K562 (cell line): ENCODE measurements around the gene TREM2. TPM values are rescaled to one million over a fixed set of nuclear protein-coding genes. Genes with fewer than 3 reads are reported as not detected.

Experiments used
- ARNT ChIP-seq, 2 experiments: fragments of 450-650 bp; IDR thresholded peaks; 2 replicates each; pipeline ENCODE4 v1.6.1; 2016; ENCODE audit warnings: mild to moderate bottlenecking in 1 of 2
- CBFA2T2 ChIP-seq: fragments of 450-650 bp; conservative IDR thresholded peaks from 2 replicates; pipeline ENCODE4 v1.6.1; 2017; ENCODE audit warnings: mild to moderate bottlenecking
- CBX8 ChIP-seq: fragments of 200-600 bp; sonication (generic); IDR thresholded peaks from 2 replicates; pipeline ENCODE4 v1.6.1; 2012; ENCODE audit warnings: borderline replicate concordance, mixed run types, low read depth, mild to moderate bottlenecking, moderate library complexity, mixed read lengths, low read length, control low read depth, inconsistent platforms; ENCODE audit not compliant: poor library complexity, severe bottlenecking; ENCODE audit errors: extremely low read depth
- CREBBP ChIP-seq: IDR thresholded peaks from one replicate; pipeline ENCODE4 v1.6.1; 2012; ENCODE audit warnings: low read depth, mild to moderate bottlenecking, control low read depth, inconsistent platforms, low read length
- CXXC5 ChIP-seq: fragments of 250-450 bp; sonication (Bioruptor Pico); IDR thresholded peaks from 2 replicates; pipeline ENCODE4 v1.8.0; 2022; ENCODE audit warnings: inconsistent platforms, mild to moderate bottlenecking, moderate library complexity
- ELF1 ChIP-seq: fragments of 200-800 bp; sonication (Bioruptor generic); IDR thresholded peaks from 2 replicates; pipeline ENCODE4 v1.6.1; 2016; ENCODE audit warnings: missing genetic modification characterization, missing compliant biosample characterization
- ELF4 ChIP-seq: fragments of 450-650 bp; formaldehyde crosslinking; IDR thresholded peaks from 2 replicates; pipeline ENCODE4 v1.4.0; 2022; ENCODE audit warnings: missing genetic modification characterization
- EP300 ChIP-seq: IDR thresholded peaks from 2 replicates; pipeline ENCODE4 v1.6.1; 2012; ENCODE audit warnings: low read length, improper control_type of control experiment
- FOXK2 ChIP-seq, 2 experiments: fragments of 450-650 bp; IDR thresholded peaks in 1 of 2; conservative IDR thresholded peaks in 1 of 2; 2 replicates each; pipeline ENCODE4 v1.6.1; 2016; ENCODE audit warnings: low read depth in 2 of 2, mild to moderate bottlenecking in 1 of 2
- HBP1 ChIP-seq: fragments of 450-650 bp; formaldehyde crosslinking; IDR thresholded peaks from 2 replicates; pipeline ENCODE4 v1.4.0; 2022; ENCODE audit warnings: missing genetic modification characterization
- POLR2AphosphoS5 ChIP-seq: IDR thresholded peaks from 2 replicates; pipeline ENCODE4 v1.6.1; 2011; ENCODE audit warnings: mild to moderate bottlenecking, low read depth, low read length, moderate library complexity; ENCODE audit not compliant: control insufficient read depth, insufficient read depth
- TCF15 ChIP-seq: fragments of 250-450 bp; sonication (Bioruptor Pico); IDR thresholded peaks from 2 replicates; pipeline ENCODE4 v1.8.0; 2022; ENCODE audit warnings: moderate library complexity, mild to moderate bottlenecking, inconsistent platforms
- ZFX ChIP-seq: sonication (generic); formaldehyde crosslinking; IDR thresholded peaks from 2 replicates; pipeline ENCODE4 v1.8.0; 2022; ENCODE audit warnings: mild to moderate bottlenecking, missing genetic modification reagents, moderate library complexity
- ZNF3 ChIP-seq: fragments of 250-450 bp; sonication (Bioruptor Pico); IDR thresholded peaks from 2 replicates; pipeline ENCODE4 v1.5.0; 2021; ENCODE audit warnings: mild to moderate bottlenecking, moderate library complexity
- ZNF592 ChIP-seq: fragments of 450-650 bp; IDR thresholded peaks from 2 replicates; pipeline ENCODE4 v1.6.1; 2017; ENCODE audit warnings: antibody characterized with exemption, mild to moderate bottlenecking
- ZNF79 ChIP-seq: fragments of 250-450 bp; sonication (Bioruptor Pico); IDR thresholded peaks from 2 replicates; pipeline ENCODE4 v1.4.0; 2020; ENCODE audit warnings: low read depth, mild to moderate bottlenecking, moderate library complexity
- polyA plus RNA-seq, 8 experiments: library from polyadenylated mRNA; depleted of rRNA in 4 of 8; stranded (reverse) in 5 of 8; unstranded in 3 of 8; fragments of >200 nt; fragmentation: Nextera tagmentation in 2 of 8; fragmentation: Illumina TruSeq in 1 of 8; extraction: Ambion mirVana in 2 of 8; extraction: Trizol in 1 of 8; gene quantifications; 2 replicates each; pipeline versions ENCODE4 v1.2.1 to v1.2.3, GENCODE V29; 2011 to 2014; ENCODE audit warnings: inconsistent platforms in 1 of 8, missing spikeins in 1 of 8
- total RNA-seq, 7 experiments: library from RNA; depleted of rRNA in 6 of 7; stranded (reverse); fragments of >200 nt in 6 of 7; fragmentation: Illumina TruSeq in 2 of 7; extraction: Trizol in 2 of 7; gene quantifications; 2 replicates each; pipeline versions ENCODE4 v1.2.1 to v1.2.3, GENCODE V29; 2011 to 2021; ENCODE audit warnings: low replicate concordance in 1 of 7
- TF ChIP-seq, protein P1 (sequence below): fragments of 250-450 bp; sonication (Bioruptor Pico); IDR thresholded peaks from 2 replicates; pipeline ENCODE4 v1.4.0; 2020

TREM2 gene
- total and polyA plus RNA-seq, 9 of the 15 experiments (the other 6 are each of a cell fraction or from before 2014, with no cell fraction given) = not detected

DNA sequence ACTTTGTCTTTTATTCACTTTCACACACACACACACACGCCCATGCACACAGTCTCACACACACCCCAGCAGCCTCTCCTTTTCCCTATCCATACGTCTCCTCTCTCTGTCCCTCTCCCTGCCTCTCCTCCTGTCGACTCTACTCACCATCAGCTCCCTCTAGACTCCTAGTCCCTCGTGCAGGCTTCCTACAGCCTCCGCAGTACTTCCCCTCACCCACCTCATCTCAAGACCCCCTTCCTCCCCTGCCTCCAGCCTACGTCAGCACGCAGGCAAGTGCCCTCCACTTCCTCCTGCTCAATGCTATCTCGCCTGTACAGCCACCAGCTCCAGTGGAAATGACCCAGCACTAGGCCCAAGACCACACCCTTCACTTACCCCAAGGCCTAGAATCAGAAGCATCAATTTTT lies 38.9 kb upstream of the TREM2 start (continued):
- TF ChIP-seq HBP1 (peak; percentile 90), ZNF3 (CRISPR knock-in tag) (no peak), ARNT (IDR thresholded peaks at IDR 0.05) (peak in 1 of 2 experiments; percentile 62; a peak in 1 of 4 replicates), TCF15 (CRISPR knock-in tag) (no peak), FOXK2 (conservative IDR thresholded peaks at IDR 0.05 in 1 of 2, IDR thresholded peaks at IDR 0.05 in 1 of 2; ENCODE audit: low read depth in 2 of 2) (no peak), ZNF79 (CRISPR knock-in tag) (no peak), ZNF592 (peak; percentile 70; the same call in 1 of the 2 replicates), CBX8 (no peak), ZFX (peak; percentile 31), EP300 (peak; percentile 65; the same call in 1 of the 2 replicates), POLR2AphosphoS5 (peak; percentile 37; the same call in 1 of the 2 replicates), CXXC5 (CRISPR knock-in tag) (peak; percentile 60), CREBBP (no peak), ELF1 (tag) (no peak), ELF4 (peak; percentile 90), CBFA2T2 (peak; percentile 66)
- TF ChIP-seq, protein P1, sequence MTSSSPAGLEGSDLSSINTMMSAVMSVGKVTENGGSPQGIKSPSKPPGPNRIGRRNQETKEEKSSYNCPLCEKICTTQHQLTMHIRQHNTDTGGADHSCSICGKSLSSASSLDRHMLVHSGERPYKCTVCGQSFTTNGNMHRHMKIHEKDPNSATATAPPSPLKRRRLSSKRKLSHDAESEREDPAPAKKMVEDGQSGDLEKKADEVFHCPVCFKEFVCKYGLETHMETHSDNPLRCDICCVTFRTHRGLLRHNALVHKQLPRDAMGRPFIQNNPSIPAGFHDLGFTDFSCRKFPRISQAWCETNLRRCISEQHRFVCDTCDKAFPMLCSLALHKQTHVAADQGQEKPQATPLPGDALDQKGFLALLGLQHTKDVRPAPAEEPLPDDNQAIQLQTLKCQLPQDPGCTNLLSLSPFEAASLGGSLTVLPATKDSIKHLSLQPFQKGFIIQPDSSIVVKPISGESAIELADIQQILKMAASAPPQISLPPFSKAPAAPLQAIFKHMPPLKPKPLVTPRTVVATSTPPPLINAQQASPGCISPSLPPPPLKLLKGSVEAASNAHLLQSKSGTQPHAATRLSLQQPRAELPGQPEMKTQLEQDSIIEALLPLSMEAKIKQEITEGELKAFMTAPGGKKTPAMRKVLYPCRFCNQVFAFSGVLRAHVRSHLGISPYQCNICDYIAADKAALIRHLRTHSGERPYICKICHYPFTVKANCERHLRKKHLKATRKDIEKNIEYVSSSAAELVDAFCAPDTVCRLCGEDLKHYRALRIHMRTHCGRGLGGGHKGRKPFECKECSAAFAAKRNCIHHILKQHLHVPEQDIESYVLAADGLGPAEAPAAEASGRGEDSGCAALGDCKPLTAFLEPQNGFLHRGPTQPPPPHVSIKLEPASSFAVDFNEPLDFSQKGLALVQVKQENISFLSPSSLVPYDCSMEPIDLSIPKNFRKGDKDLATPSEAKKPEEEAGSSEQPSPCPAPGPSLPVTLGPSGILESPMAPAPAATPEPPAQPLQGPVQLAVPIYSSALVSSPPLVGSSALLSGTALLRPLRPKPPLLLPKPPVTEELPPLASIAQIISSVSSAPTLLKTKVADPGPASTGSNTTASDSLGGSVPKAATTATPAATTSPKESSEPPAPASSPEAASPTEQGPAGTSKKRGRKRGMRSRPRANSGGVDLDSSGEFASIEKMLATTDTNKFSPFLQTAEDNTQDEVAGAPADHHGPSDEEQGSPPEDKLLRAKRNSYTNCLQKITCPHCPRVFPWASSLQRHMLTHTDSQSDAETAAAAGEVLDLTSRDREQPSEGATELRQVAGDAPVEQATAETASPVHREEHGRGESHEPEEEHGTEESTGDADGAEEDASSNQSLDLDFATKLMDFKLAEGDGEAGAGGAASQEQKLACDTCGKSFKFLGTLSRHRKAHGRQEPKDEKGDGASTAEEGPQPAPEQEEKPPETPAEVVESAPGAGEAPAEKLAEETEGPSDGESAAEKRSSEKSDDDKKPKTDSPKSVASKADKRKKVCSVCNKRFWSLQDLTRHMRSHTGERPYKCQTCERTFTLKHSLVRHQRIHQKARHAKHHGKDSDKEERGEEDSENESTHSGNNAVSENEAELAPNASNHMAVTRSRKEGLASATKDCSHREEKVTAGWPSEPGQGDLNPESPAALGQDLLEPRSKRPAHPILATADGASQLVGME (CRISPR knock-in tag) = peak; percentile 57; the same call in 1 of the 2 replicates
